ENCODE measurements around the gene ANKRD63.
A peak's percentile ranks its signal among the peaks of the same experiment; 100 is the strongest.

The ANKRD63 gene

GRCh38 chr15:40254452-40254851, 28.4 kb downstream of the ANKRD63 start:
- DNase-seq = no peak

GRCh38 chr15:40253167-40253790, 29.6 kb downstream of the ANKRD63 start:
- DNase-seq = no peak

GRCh38 chr15:40252438-40253166, 30.3 kb downstream of the ANKRD63 start:
- DNase-seq = peak; percentile 20

- no peak for DNase-seq
Observed at GRCh38 chr15:40252141-40252437, 30.8 kb downstream of the ANKRD63 start.

- no peak for DNase-seq
Observed at GRCh38 chr15:40251486-40252140, 31.3 kb downstream of the ANKRD63 start.

GRCh38 chr15:40250771-40251483, 31.9 kb downstream of the ANKRD63 start:
- no peak for DNase-seq

GRCh38 chr15:40250304-40250656, 32.6 kb downstream of the ANKRD63 start:
- no peak for DNase-seq

GRCh38 chr15:40249477-40250303, 33.2 kb downstream of the ANKRD63 start:
- no peak for DNase-seq

GRCh38 chr15:40248006-40248783, 34.7 kb downstream of the ANKRD63 start:
- DNase-seq = no peak

GRCh38 chr15:40247406-40247971, 35.4 kb downstream of the ANKRD63 start:
- no peak for DNase-seq

GRCh38 chr15:40246496-40247280, 36.2 kb downstream of the ANKRD63 start:
- DNase-seq = no peak

GRCh38 chr15:40245666-40246450, 37.0 kb downstream of the ANKRD63 start:
- no peak for DNase-seq

- no peak for DNase-seq
Observed at GRCh38 chr15:40244961-40245523, 37.8 kb downstream of the ANKRD63 start.

- no peak for DNase-seq
Observed at GRCh38 chr15:40243126-40243810, 39.6 kb downstream of the ANKRD63 start.

GRCh38 chr15:40242601-40243000, 40.3 kb downstream of the ANKRD63 start:
- no peak for DNase-seq

GRCh38 chr15:40242213-40242599, 40.7 kb downstream of the ANKRD63 start:
- DNase-seq = no peak

GRCh38 chr15:40241269-40242212, 41.3 kb downstream of the ANKRD63 start:
- no peak for DNase-seq

All from CD4-positive, alpha-beta T cell treated with Interleukin-6 for 4 hours (primary cell).